ENCODE data around the gene TMEM259.

The TMEM259 gene

GRCh38 chr19:1015061-1015781 lies 5.7 kb downstream of the TMEM259 start:
- no peak for DNase-seq

GRCh38 chr19:1014161-1015060 lies 6.5 kb downstream of the TMEM259 start:
- no peak for DNase-seq

GRCh38 chr19:1013218-1013617 lies 7.7 kb downstream of the TMEM259 start:
- no peak for DNase-seq

- DNase-seq, result no peak
Measured at GRCh38 chr19:1012334-1012733, 8.6 kb downstream of the TMEM259 start.

GRCh38 chr19:1011831-1012333 lies 9.0 kb downstream of the TMEM259 start:
- no peak for DNase-seq

- DNase-seq, result no peak
Measured at GRCh38 chr19:1010586-1011510, 10.1 kb downstream of the TMEM259 start.

- DNase-seq, result no peak
Measured at GRCh38 chr19:1009981-1010538, 10.9 kb downstream of the TMEM259 start.

GRCh38 chr19:1009041-1009980 lies 11.6 kb downstream of the TMEM259 start:
- no peak for DNase-seq

GRCh38 chr19:1008268-1009040 lies 12.5 kb downstream of the TMEM259 start:
- no peak for DNase-seq

GRCh38 chr19:1007399-1008251 lies 13.3 kb downstream of the TMEM259 start:
- no peak for DNase-seq

- no peak for DNase-seq
Measured at GRCh38 chr19:1006711-1007398, 14.1 kb downstream of the TMEM259 start.

GRCh38 chr19:1004803-1005664 lies 15.9 kb downstream of the TMEM259 start:
- DNase-seq, result no peak

- DNase-seq, result no peak
Measured at GRCh38 chr19:1004204-1004802, 16.6 kb downstream of the TMEM259 start.

GRCh38 chr19:1003283-1003682 lies 17.6 kb downstream of the TMEM259 start:
- no peak for DNase-seq

GRCh38 chr19:1002600-1002999 lies 18.3 kb downstream of the TMEM259 start:
- no peak for DNase-seq

GRCh38 chr19:1001538-1002166 lies 19.3 kb downstream of the TMEM259 start:
- peak; percentile 59 for DNase-seq
